Endothelial cell of umbilical vein (primary cell): ENCODE data around the gene THOP1. TPM values are rescaled to one million over a fixed set of nuclear protein-coding genes. Genes with fewer than 3 reads are reported as not detected.

Experiments used
- BruUV-seq: library from RNA; stranded (reverse); fragments of 400-500 nt; replicated peaks from 2 replicates; lab custom pipeline; 2021; lab: Mats Ljungman, UMichigan
- CTCF ChIA-PET: fragments of 300-600, 350-600 bp; sonication (Branson Sonifier 250); formaldehyde crosslinking; loops from one replicate; lab custom pipeline; 2021; ENCODE audit warnings: antibody characterized with exemption, inconsistent platforms; lab: Charles Lee
- POLR2A ChIA-PET: fragments of 300-600, 350-600 bp; sonication (Branson Sonifier 250); formaldehyde crosslinking; loops from one replicate; lab custom pipeline; 2021; ENCODE audit warnings: antibody characterized with exemption, inconsistent platforms; lab: Charles Lee
- DNase-seq: peaks from one replicate; pipeline ENCODE4 v3.0.0-alpha.2; 2011; ENCODE audit warnings: low read depth, low spot score
- FAIRE-seq: peaks from 2 replicates; lab custom pipeline; 2011; peaks lifted over from hg19 to GRCh38; lab: Jason Lieb, UNC
- H2AFZ ChIP-seq: 2 replicates; pipeline ENCODE4 v1.6.0; 2012; ENCODE audit warnings: low read depth, low read length, control low read depth, inconsistent platforms
- H3K27ac ChIP-seq: 2 replicates; pipeline ENCODE4 v1.5.1; 2011; ENCODE audit warnings: low read depth, mild to moderate bottlenecking, control low read depth, low read length, moderate library complexity; ENCODE audit not compliant: insufficient read depth
- H3K27me3 ChIP-seq, 2 experiments: 2 replicates each; pipeline versions ENCODE4 v1.6.0 to v1.6.1; 2011; ENCODE audit warnings: low read length in 2 of 2, mixed read lengths in 1 of 2; ENCODE audit not compliant: control insufficient read depth in 2 of 2, insufficient read depth in 2 of 2
- H3K36me3 ChIP-seq, 2 experiments: 2 replicates in 1 of 2; 3 replicates in 1 of 2; pipeline ENCODE4 v1.5.1; 2011; ENCODE audit warnings: low read length in 2 of 2, mild to moderate bottlenecking in 1 of 2, moderate library complexity in 1 of 2; ENCODE audit not compliant: control insufficient read depth in 2 of 2, insufficient read depth in 2 of 2; ENCODE audit errors: extremely low read depth in 1 of 2
- H3K4me1 ChIP-seq: 3 replicates; pipeline ENCODE4 v1.5.1; 2011; ENCODE audit warnings: mild to moderate bottlenecking, low read length; ENCODE audit not compliant: control insufficient read depth, insufficient read depth; ENCODE audit errors: extremely low read depth
- H3K4me2 ChIP-seq: 2 replicates; pipeline ENCODE4 v1.6.1; 2011; ENCODE audit warnings: low read length, control low read depth, mixed read lengths; ENCODE audit not compliant: insufficient read depth
- H3K4me3 ChIP-seq, 3 experiments: fragments of 200-600 bp in 1 of 3; sonication (generic), shearing (Covaris generic) in 1 of 3; replicated peaks in 1 of 3; 2 replicates each; pipeline ENCODE4 v1.5.1; 2011 to 2016; ENCODE audit warnings: control low read depth in 3 of 3, low read length in 3 of 3, mild to moderate bottlenecking in 2 of 3, inconsistent platforms in 1 of 3, low read depth in 1 of 3, moderate library complexity in 1 of 3; ENCODE audit not compliant: insufficient read depth in 1 of 3
- H3K79me2 ChIP-seq: 2 replicates; pipeline ENCODE4 v1.6.0; 2012; ENCODE audit warnings: low read length, inconsistent platforms; ENCODE audit not compliant: control insufficient read depth, insufficient read depth
- H3K9ac ChIP-seq: replicated peaks from 2 replicates; pipeline ENCODE3; 2011; ENCODE audit warnings: low read length, control low read depth; ENCODE audit not compliant: insufficient read depth; ENCODE audit errors: extremely low read depth
- H3K9me1 ChIP-seq: replicated peaks from 3 replicates; pipeline ENCODE4 v1.6.0; 2011; ENCODE audit warnings: mild to moderate bottlenecking, low read length; ENCODE audit not compliant: control insufficient read depth, insufficient read depth; ENCODE audit errors: extremely low read depth
- H3K9me3 ChIP-seq: replicated peaks from 2 replicates; pipeline ENCODE4 v1.5.1; 2012; ENCODE audit warnings: low read length, inconsistent platforms; ENCODE audit not compliant: control insufficient read depth, insufficient read depth
- H4K20me1 ChIP-seq: replicated peaks from 2 replicates; pipeline ENCODE3; 2011; ENCODE audit warnings: mild to moderate bottlenecking, low read length; ENCODE audit not compliant: control insufficient read depth, insufficient read depth; ENCODE audit errors: extremely low read depth
- EZH2 ChIP-seq: IDR thresholded peaks from 2 replicates; pipeline ENCODE4 v1.6.1; 2012; ENCODE audit warnings: borderline replicate concordance, low read depth, mild to moderate bottlenecking, moderate library complexity, low read length, inconsistent platforms; ENCODE audit not compliant: severe bottlenecking
- FOS ChIP-seq: IDR thresholded peaks from 2 replicates; pipeline ENCODE4 v1.6.1; 2011; ENCODE audit warnings: mild to moderate bottlenecking, low read length, moderate library complexity, borderline replicate concordance; ENCODE audit not compliant: insufficient read depth
- GATA2 ChIP-seq: IDR thresholded peaks from 2 replicates; pipeline ENCODE4 v1.7.0; 2011; ENCODE audit warnings: low read depth, mild to moderate bottlenecking, moderate library complexity, mixed read lengths, low read length; ENCODE audit not compliant: insufficient read length, insufficient read depth
- JUN ChIP-seq: IDR thresholded peaks from 2 replicates; pipeline ENCODE4 v1.6.1; 2011; ENCODE audit warnings: borderline replicate concordance, low read depth; ENCODE audit not compliant: insufficient read length, insufficient read depth
- MYC ChIP-seq: IDR thresholded peaks from one replicate; pipeline ENCODE4 v1.6.1; 2011; ENCODE audit warnings: mild to moderate bottlenecking, low read depth, low read length
- POLR2A ChIP-seq: IDR thresholded peaks from 2 replicates; pipeline ENCODE4 v1.6.1; 2012; ENCODE audit warnings: low read depth, mild to moderate bottlenecking, control low read depth, low read length
- POLR2AphosphoS5 ChIP-seq: IDR thresholded peaks from 2 replicates; pipeline ENCODE4 v1.6.1; 2012; ENCODE audit warnings: low read depth, mild to moderate bottlenecking, control low read depth, low read length, moderate library complexity; ENCODE audit not compliant: insufficient read depth
- dilution Hi-C: fragments of 300-500 bp; cut with MboI; formaldehyde crosslinking; loops from one replicate; pipeline ENCODE4 v1.15.0; 2019; ENCODE audit warnings: low sequenced_read_pairs; ENCODE audit not compliant: extremely low pct_ligation_motif_present
- intact Hi-C: fragments of 100-400 bp; cut with micrococcal nuclease; formaldehyde crosslinking; loops from one replicate; pipeline ENCODE4 v1.10.0; 2022
- polyA plus RNA-seq, 4 experiments: library from polyadenylated mRNA; depleted of rRNA in 3 of 4; stranded (reverse) in 3 of 4; unstranded in 1 of 4; fragments of >200 nt; gene quantifications; 2 replicates each; pipeline versions ENCODE4 v1.2.1 to v1.2.3, GENCODE V29; 2011 to 2012; ENCODE audit warnings: missing spikeins in 1 of 4
- total RNA-seq: library from RNA; stranded (reverse); gene quantifications from 2 replicates; pipeline ENCODE4 v1.2.3, GENCODE V29; 2021
- TF ChIP-seq, protein P1 (sequence below): IDR thresholded peaks from 2 replicates; pipeline ENCODE4 v1.6.1; 2011; ENCODE audit not compliant: insufficient read depth, insufficient read length
- TF ChIP-seq, protein P2 (sequence below), 2 donors: IDR thresholded peaks; 1 replicate in 1 of 2; 2 replicates in 1 of 2; pipeline ENCODE4 v1.5.1; 2011; ENCODE audit warnings: low read length in 2 of 2, mild to moderate bottlenecking in 2 of 2, moderate library complexity in 2 of 2, control low read depth in 1 of 2, inconsistent platforms in 1 of 2, low read depth in 1 of 2; ENCODE audit not compliant: insufficient read depth in 1 of 2; ENCODE audit errors: extremely low read depth in 1 of 2

Gene THOP1
- total and polyA plus RNA-seq, 2 donors (not counting 3 experiments of a cell fraction or from before 2014, with no cell fraction given) = 88.0 to 115 TPM

DNA sequence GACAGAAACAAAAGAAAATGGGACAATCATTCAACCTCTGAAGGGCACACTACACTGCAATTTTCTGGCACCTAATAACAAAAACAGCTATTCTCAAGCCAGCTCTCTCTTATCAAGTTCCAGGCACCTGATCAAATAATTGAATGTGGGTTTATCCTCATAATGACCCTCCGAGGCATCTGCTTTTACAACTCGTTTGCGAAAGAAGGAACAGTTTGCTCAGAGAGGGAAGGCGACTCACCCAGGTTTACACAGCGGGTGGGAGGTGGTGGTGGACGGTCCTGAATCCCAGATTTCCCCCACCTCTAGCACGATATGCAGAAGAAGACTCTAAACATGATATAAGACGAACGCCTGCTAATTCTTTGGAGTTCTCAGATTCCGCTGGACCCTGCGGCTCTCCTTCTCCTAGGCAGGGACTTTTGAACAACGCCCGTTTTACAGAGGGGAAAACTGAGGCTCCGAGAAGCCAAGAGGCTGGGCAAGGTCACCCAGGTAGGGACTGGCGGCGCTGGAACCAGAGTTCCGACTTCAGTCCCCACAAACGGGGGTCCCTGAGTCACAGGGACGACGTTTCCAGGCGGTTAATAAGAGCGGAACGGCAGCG, 2.9 kb upstream of the THOP1 start:
- H3K4me2 ChIP-seq = peak overlapping the region; percentile 89
- no peaks in the 10 kb centered on the region for H3K36me3 ChIP-seq
- intact Hi-C loops (loop anchor here (2.0 kb wide), 1 partner anchor 36 kb away; the partner anchor contains the start of gene ZNF554), dilution Hi-C loops (no loop called here)
- peak; percentile 4 for DNase-seq
- ChIA-PET POLR2A (interaction anchor here (0.8 kb wide), 1 partner anchor 306 kb away, joined by 4 read pairs; the partner anchor contains the start of gene GADD45B), CTCF (interaction anchor here (0.6 to 1.5 kb wide), 4 partner anchors 36 to 261 kb away, joined by 3 to 5 read pairs (median 4); partner anchors contain the start of gene ZNF555)
- peaks cover 24% of the 10 kb centered on the region for H3K4me1 ChIP-seq
- peak overlapping the region; percentile 92 for H3K9ac ChIP-seq
- FAIRE-seq = peak; percentile 70
- H3K9me3 ChIP-seq = no peaks in the 10 kb centered on the region
- peak overlapping the region; percentile 71 for H2AFZ ChIP-seq
- H3K9me1 ChIP-seq = no peaks in the 10 kb centered on the region
- TF ChIP-seq POLR2A (no peak), EZH2 (no peak), POLR2AphosphoS5 (no peak), FOS (no peak), GATA2 (no peak), JUN (no peak), MYC (no peak)
- TF ChIP-seq, protein P1, sequence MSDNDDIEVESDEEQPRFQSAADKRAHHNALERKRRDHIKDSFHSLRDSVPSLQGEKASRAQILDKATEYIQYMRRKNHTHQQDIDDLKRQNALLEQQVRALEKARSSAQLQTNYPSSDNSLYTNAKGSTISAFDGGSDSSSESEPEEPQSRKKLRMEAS = no peak
- TF ChIP-seq, protein P2, sequence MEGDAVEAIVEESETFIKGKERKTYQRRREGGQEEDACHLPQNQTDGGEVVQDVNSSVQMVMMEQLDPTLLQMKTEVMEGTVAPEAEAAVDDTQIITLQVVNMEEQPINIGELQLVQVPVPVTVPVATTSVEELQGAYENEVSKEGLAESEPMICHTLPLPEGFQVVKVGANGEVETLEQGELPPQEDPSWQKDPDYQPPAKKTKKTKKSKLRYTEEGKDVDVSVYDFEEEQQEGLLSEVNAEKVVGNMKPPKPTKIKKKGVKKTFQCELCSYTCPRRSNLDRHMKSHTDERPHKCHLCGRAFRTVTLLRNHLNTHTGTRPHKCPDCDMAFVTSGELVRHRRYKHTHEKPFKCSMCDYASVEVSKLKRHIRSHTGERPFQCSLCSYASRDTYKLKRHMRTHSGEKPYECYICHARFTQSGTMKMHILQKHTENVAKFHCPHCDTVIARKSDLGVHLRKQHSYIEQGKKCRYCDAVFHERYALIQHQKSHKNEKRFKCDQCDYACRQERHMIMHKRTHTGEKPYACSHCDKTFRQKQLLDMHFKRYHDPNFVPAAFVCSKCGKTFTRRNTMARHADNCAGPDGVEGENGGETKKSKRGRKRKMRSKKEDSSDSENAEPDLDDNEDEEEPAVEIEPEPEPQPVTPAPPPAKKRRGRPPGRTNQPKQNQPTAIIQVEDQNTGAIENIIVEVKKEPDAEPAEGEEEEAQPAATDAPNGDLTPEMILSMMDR (IDR thresholded peaks at IDR 0.05; ENCODE audit: extremely low read depth in 1 of 2, insufficient read depth in 1 of 2, low read depth in 1 of 2, low read length in 2 of 2) = no peak
- no TSS peak for BruUV-seq
- H3K27me3 ChIP-seq = no peaks in the 10 kb centered on the region
- peaks cover 74% of the 10 kb centered on the region for H3K79me2 ChIP-seq
- H3K27ac ChIP-seq = peak overlapping the region; percentile 84
- H4K20me1 ChIP-seq = no peaks in the 10 kb centered on the region
- peak overlapping the region; percentile 83 to 89 (median 86) for H3K4me3 ChIP-seq
